ENCODE measurements around the gene KRTAP5-8. TPM values are rescaled to one million over a fixed set of nuclear protein-coding genes. Genes with fewer than 3 reads are reported as not detected.
"Not testable (repeated sequence)": the region's sequence is repeated elsewhere in the genome, so short reads cannot be mapped to it uniquely, and the experiment has no call there.

KRTAP5-8 gene
- total and polyA plus RNA-seq, 8 donors: 0.14 to 0.46 (median 0.35) TPM; not detected in 5

DNA sequence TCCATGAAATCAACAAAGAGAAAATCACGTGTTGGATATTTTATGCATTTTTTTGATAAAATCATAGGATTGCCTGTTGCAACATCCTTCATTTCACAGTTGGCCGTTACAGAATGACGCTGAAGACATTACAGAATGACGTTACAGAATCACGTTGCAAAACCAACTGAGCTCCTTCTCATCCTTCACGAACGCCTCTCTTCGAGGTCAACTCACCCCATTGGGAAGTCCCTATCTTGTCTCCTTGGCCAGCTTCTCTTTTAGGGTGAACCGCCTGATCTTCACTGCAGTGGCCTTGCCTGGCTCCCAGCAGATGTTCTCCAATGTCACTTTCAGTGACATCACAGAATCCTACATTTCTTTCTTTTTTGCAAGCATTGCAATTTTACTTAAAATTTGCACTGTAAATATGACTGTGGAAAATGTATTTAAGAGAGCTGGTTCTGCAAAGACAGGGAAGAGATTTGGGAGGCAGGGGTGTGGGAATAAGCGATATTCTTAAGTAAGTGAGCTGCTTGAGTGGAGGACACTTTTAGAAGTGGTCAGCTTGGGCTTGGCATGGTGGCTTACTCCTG, 5.7 kb upstream of the KRTAP5-8 start:
- Histone ChIP-seq H3K4me1 (peaks cover 0 to 10% (median 6%) of the 10 kb centered on the region in 3 donors), H3K4me3 (no peak overlapping the region), H3K27ac (no peak overlapping the region), H3K9me3 (no peaks in the 10 kb centered on the region), H3K27me3 (no peaks in the 10 kb centered on the region), H3K36me3 (no peaks in the 10 kb centered on the region)
- ATAC-seq: no peak
- FAIRE-seq: no peak
- TF ChIP-seq, protein P1, sequence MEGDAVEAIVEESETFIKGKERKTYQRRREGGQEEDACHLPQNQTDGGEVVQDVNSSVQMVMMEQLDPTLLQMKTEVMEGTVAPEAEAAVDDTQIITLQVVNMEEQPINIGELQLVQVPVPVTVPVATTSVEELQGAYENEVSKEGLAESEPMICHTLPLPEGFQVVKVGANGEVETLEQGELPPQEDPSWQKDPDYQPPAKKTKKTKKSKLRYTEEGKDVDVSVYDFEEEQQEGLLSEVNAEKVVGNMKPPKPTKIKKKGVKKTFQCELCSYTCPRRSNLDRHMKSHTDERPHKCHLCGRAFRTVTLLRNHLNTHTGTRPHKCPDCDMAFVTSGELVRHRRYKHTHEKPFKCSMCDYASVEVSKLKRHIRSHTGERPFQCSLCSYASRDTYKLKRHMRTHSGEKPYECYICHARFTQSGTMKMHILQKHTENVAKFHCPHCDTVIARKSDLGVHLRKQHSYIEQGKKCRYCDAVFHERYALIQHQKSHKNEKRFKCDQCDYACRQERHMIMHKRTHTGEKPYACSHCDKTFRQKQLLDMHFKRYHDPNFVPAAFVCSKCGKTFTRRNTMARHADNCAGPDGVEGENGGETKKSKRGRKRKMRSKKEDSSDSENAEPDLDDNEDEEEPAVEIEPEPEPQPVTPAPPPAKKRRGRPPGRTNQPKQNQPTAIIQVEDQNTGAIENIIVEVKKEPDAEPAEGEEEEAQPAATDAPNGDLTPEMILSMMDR (IDR thresholded peaks at IDR 0.05): no peak
- intact Hi-C loops (cut with DNase I): no loop called here
- no peak for DNase-seq
- WGBS, 2 donors: 84 to 85% methylated on average over 10 of the region's 10 CpGs

DNA sequence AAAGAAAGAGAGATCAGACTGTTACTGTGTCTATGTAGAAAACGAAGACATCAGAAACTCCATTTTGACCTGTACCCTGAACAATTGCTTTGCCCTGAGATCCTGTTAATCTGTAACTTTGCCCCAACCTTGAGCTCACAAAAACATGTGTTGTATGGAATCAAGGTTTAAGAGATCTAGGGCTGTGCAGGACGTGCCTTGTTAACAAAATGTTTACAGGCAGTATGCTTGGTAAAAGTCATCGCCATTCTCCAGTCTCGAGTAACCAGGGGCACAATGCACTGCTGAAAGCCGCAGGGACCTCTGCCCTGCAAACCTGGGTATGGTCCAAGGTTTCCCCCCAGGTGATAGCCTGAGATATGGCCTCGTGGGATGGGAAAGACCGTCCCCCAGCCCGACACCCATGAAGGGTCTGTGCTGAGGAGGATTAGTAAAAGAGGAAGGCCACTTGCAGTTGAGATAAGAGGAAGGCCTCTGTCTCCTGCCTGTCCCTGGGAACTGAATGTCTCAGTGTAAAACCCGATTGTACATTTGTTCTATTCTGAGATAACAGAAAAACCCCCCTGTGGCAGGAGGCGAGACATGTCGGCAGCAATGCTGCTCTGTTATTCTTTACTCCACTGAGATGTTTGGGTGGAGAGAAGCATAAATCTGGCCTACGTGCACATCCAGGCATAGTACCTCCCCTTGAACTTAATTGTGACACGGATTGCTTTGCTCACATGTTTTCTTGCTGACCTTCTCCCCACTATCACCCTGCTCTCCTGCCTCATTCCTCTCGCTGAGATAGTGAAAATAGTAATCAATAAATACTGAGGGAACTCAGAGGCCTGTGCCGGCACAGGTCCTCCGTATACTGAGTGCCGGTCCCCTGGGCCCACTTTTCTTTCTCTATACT, 2.9 kb upstream of the KRTAP5-8 start:
- DNase-seq; FAIRE-seq; ATAC-seq; H3K36me3 ChIP-seq; intact Hi-C loops (cut with DNase I); H3K4me3 ChIP-seq; H3K9me3 ChIP-seq; H3K27me3 ChIP-seq: not testable (repeated sequence)
- WGBS, 2 donors: 20% methylated on average over 17 of the region's 17 CpGs
- H3K4me1 ChIP-seq: peaks cover 0 to 10% (median 6%) of the 10 kb centered on the region in 3 donors
- peak overlapping the region in 1 of 4 donors; percentile 4 for H3K27ac ChIP-seq

DNA sequence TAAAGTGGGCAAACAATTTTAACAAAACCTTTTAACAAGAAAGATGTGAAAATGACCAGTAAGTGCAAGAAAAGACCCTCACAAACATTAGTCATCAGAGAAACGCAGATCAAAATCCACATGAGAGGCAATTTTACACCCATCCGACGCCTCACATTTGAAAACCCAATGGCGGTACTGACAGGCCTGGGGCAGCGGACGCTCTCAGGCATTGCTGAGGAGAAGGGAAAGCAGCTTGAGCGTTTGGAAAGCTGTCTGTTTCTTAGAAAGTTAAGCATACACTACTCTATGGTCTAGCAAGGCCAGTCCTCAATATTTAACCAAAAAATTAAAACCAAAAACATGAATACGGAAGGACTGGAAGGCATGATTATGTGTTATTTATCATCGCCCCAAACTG, 2.0 kb upstream of the KRTAP5-8 start:
- peaks cover 0 to 10% (median 6%) of the 10 kb centered on the region in 3 donors for H3K4me1 ChIP-seq
- TF ChIP-seq, protein P1 (IDR thresholded peaks at IDR 0.05): no peak
- FAIRE-seq (no peak), DNase-seq (no peak), ATAC-seq (no peak)
- H3K27me3 ChIP-seq: no peaks in the 10 kb centered on the region
- H3K36me3 ChIP-seq: no peaks in the 10 kb centered on the region
- 96 to 97% methylated on average over 9 of the region's 9 CpGs for WGBS, 2 donors
- no peaks in the 10 kb centered on the region for H3K9me3 ChIP-seq
- no peak overlapping the region for H3K4me3 ChIP-seq
- intact Hi-C loops (cut with DNase I): no loop called here
- H3K27ac ChIP-seq: no peak overlapping the region

DNA sequence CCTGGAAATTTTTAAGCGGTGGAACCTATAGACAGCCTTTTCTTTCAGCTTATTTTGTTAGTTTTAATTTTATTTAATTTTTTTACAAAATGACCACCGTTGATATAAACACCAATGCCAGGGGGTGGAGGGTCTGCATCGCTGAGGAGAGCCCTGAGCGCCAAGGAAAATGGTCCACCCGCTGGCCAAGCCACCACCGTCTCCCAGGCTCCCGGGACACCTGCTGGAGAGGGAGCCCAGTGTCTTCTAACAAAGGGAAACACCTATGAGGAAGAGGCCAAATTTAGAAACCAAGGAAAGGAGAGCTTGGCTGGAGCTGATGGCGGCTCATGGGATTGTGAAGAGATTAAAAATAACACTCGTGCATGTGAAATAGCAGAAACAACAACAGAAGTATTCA, 288 bp upstream of the KRTAP5-8 start:
- FAIRE-seq (no peak), ATAC-seq (no peak), DNase-seq (no peak)
- Histone ChIP-seq H3K9me3 (no peaks in the 10 kb centered on the region), H3K36me3 (no peaks in the 10 kb centered on the region), H3K4me1 (peaks cover 0 to 10% (median 6%) of the 10 kb centered on the region in 3 donors), H3K27ac (no peak overlapping the region), H3K27me3 (no peaks in the 10 kb centered on the region), H3K4me3 (no peak overlapping the region)
- 91% methylated on average over 9 of the region's 9 CpGs for WGBS, 2 donors
- intact Hi-C loops (cut with DNase I): no loop called here
- TF ChIP-seq, protein P1 (IDR thresholded peaks at IDR 0.05): no peak

DNA sequence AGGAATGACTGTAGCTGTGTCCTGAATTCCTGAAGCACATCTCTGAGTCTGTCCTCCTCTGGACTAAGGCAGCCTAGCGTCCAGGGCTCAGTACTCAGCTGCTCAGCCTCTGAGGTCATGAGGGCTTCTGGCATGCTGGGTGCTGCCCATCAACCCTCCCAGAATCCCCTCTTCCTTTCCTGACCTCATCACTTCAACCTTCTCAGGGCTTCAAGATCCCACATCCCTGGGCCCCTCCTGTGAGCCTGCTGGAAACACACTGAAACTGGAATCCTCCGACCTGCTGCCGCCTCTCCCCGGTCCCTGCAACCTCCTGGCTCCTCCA, 803 bp downstream of the KRTAP5-8 start:
- intact Hi-C loops (cut with DNase I): no loop called here
- H3K27ac ChIP-seq: no peak overlapping the region
- TF ChIP-seq, protein P1 (IDR thresholded peaks at IDR 0.05): no peak
- FAIRE-seq: no peak
- peaks cover 0 to 10% (median 6%) of the 10 kb centered on the region in 3 donors for H3K4me1 ChIP-seq
- no peaks in the 10 kb centered on the region for H3K27me3 ChIP-seq
- no peaks in the 10 kb centered on the region for H3K9me3 ChIP-seq
- no peak for DNase-seq
- H3K36me3 ChIP-seq: no peaks in the 10 kb centered on the region
- ATAC-seq: no peak
- H3K4me3 ChIP-seq: no peak overlapping the region
- WGBS, 2 donors: 93 to 98% methylated on average over 4 of the region's 4 CpGs
